Keratinocyte (primary cell): ENCODE results near the gene TACC3. TPM values are rescaled to one million over a fixed set of nuclear protein-coding genes. Genes with fewer than 3 reads are reported as not detected.

Experiments
- DNase-seq: peaks from one replicate; pipeline ENCODE4 v3.0.0-alpha.2; 2011; ENCODE audit warnings: low read depth, missing footprints, low spot score
- FAIRE-seq: peaks from 2 replicates; lab custom pipeline; 2011; peaks lifted over from hg19 to GRCh38; lab: Jason Lieb, UNC
- H2AFZ ChIP-seq: 2 replicates; pipeline ENCODE4 v1.6.0; 2012; ENCODE audit warnings: low read length, control low read depth, inconsistent platforms; ENCODE audit not compliant: control insufficient read depth
- H3K27ac ChIP-seq: 2 replicates; pipeline ENCODE4 v1.5.1; 2011; ENCODE audit warnings: low read length; ENCODE audit not compliant: control insufficient read depth, insufficient read depth
- H3K27me3 ChIP-seq: 3 replicates; pipeline ENCODE4 v1.6.0; 2011; ENCODE audit warnings: low read length; ENCODE audit not compliant: control insufficient read depth, insufficient read depth; ENCODE audit errors: extremely low read depth
- H3K36me3 ChIP-seq, 2 experiments: 2 replicates in 1 of 2; 3 replicates in 1 of 2; pipeline ENCODE4 v1.5.1; 2011; ENCODE audit warnings: low read length in 2 of 2, mild to moderate bottlenecking in 1 of 2; ENCODE audit not compliant: control insufficient read depth in 2 of 2, insufficient read depth in 2 of 2; ENCODE audit errors: extremely low read depth in 1 of 2
- H3K4me1 ChIP-seq: 3 replicates; pipeline ENCODE4 v1.5.1; 2011; ENCODE audit warnings: low read length; ENCODE audit not compliant: control insufficient read depth, insufficient read depth; ENCODE audit errors: extremely low read depth
- H3K4me2 ChIP-seq: 3 replicates; pipeline ENCODE4 v1.6.0; 2011; ENCODE audit warnings: low read depth, low read length; ENCODE audit not compliant: control insufficient read depth, insufficient read depth; ENCODE audit errors: extremely low read depth
- H3K4me3 ChIP-seq, 3 experiments: fragments of 200-600 bp in 1 of 3; sonication (generic) in 1 of 3; 2 replicates in 2 of 3; 3 replicates in 1 of 3; pipeline ENCODE4 v1.5.1; 2011 to 2016; ENCODE audit warnings: low read length in 3 of 3, mild to moderate bottlenecking in 3 of 3, control low read depth in 2 of 3, inconsistent platforms in 1 of 3, low read depth in 1 of 3, mixed read lengths in 1 of 3, mixed run types in 1 of 3, moderate library complexity in 1 of 3; ENCODE audit not compliant: control insufficient read depth in 2 of 3, insufficient read depth in 2 of 3; ENCODE audit errors: extremely low read depth in 1 of 3
- H3K79me2 ChIP-seq: 2 replicates; pipeline ENCODE4 v1.6.0; 2012; ENCODE audit warnings: low read length; ENCODE audit not compliant: control insufficient read depth, insufficient read depth
- H3K9ac ChIP-seq: 3 replicates; pipeline ENCODE4 v1.6.0; 2011; ENCODE audit warnings: low read length; ENCODE audit not compliant: control insufficient read depth, insufficient read depth; ENCODE audit errors: extremely low read depth
- H3K9me1 ChIP-seq: 3 replicates; pipeline ENCODE4 v1.6.0; 2011; ENCODE audit warnings: low read length; ENCODE audit not compliant: control insufficient read depth, insufficient read depth; ENCODE audit errors: extremely low read depth
- H3K9me3 ChIP-seq: 2 replicates; pipeline ENCODE4 v1.5.1; 2012; ENCODE audit warnings: low read depth, low read length; ENCODE audit not compliant: control insufficient read depth
- H4K20me1 ChIP-seq: 3 replicates; pipeline ENCODE4 v1.6.0; 2011; ENCODE audit warnings: low read length; ENCODE audit not compliant: control insufficient read depth, insufficient read depth; ENCODE audit errors: extremely low read depth
- CTCF ChIP-seq, 3 experiments: IDR thresholded peaks in 1 of 3; conservative IDR thresholded peaks in 1 of 3; optimal IDR thresholded peaks in 1 of 3; 2 replicates in 2 of 3; 3 replicates in 1 of 3; pipeline versions ENCODE3 to v1.5.1; 2011; ENCODE audit warnings: low read length in 3 of 3, mild to moderate bottlenecking in 3 of 3, moderate library complexity in 2 of 3, control low read depth in 1 of 3, inconsistent platforms in 1 of 3; ENCODE audit not compliant: insufficient read depth in 2 of 3; ENCODE audit errors: extremely low read depth in 1 of 3
- EZH2 ChIP-seq: IDR thresholded peaks from one replicate; pipeline ENCODE4 v1.6.1; 2012; ENCODE audit warnings: inconsistent platforms, mild to moderate bottlenecking, low read length, moderate library complexity
- dilution Hi-C: fragments of 300-500 bp; cut with MboI; formaldehyde crosslinking; loops from one replicate; pipeline ENCODE4 v1.7.0; 2020; ENCODE audit warnings: low sequenced_read_pairs; ENCODE audit not compliant: extremely low pct_ligation_motif_present
- polyA plus RNA-seq, 5 experiments: library from polyadenylated mRNA; depleted of rRNA in 3 of 5; stranded (reverse) in 3 of 5; stranded (forward) in 1 of 5; unstranded in 1 of 5; fragments of >200 nt; gene quantifications; 1 replicate in 1 of 5; 2 replicates in 3 of 5; 3 replicates in 1 of 5; pipeline versions ENCODE4 v1.2.1 to v1.2.3, GENCODE V29; 2011 to 2012; ENCODE audit warnings: missing spikeins in 2 of 5, low read depth in 1 of 5, low replicate concordance in 1 of 5

TACC3 gene
- polyA plus RNA-seq, 1 donor (not counting 4 experiments of a cell fraction or from before 2014, with no cell fraction given): 19.1 TPM

- Histone ChIP-seq H3K4me3 (no peak overlapping the region), H3K27ac (no peak overlapping the region), H3K27me3 (no peaks in the 10 kb centered on the region), H3K9ac (no peak overlapping the region), H3K9me3 (no peaks in the 10 kb centered on the region), H3K4me2 (no peak overlapping the region), H3K4me1 (peaks cover 3% of the 10 kb centered on the region), H3K79me2 (no peaks in the 10 kb centered on the region), H3K36me3 (peaks cover 4 to 14% of the 10 kb centered on the region in 2 experiments), H3K9me1 (no peaks in the 10 kb centered on the region), H2AFZ (no peak overlapping the region), H4K20me1 (no peaks in the 10 kb centered on the region)
- DNase-seq (no peak), FAIRE-seq (no peak)
- TF ChIP-seq CTCF (optimal IDR thresholded peaks at IDR 0.05 in 1 of 3, IDR thresholded peaks at IDR 0.05 in 1 of 3, conservative IDR thresholded peaks at IDR 0.05 in 1 of 3; ENCODE audit: extremely low read depth in 1 of 3, insufficient read depth in 2 of 3, low read length in 3 of 3) (no peak), EZH2 (no peak)
- dilution Hi-C loops: no loop called here
These were observed 23.2 kb downstream of the TACC3 start for GRCh38 chr4:1744552-1744951.

- peaks cover 4 to 14% of the 10 kb centered on the region in 2 experiments for H3K36me3 ChIP-seq
These were observed 23.8 kb downstream of the TACC3 start for GRCh38 chr4:1745165-1745564.

More at GRCh38 chr4:1745165-1745564, 23.8 kb downstream of the TACC3 start:
- no peaks in the 10 kb centered on the region for H3K27me3 ChIP-seq
- H3K4me3 ChIP-seq: no peak overlapping the region
- dilution Hi-C loops: no loop called here
- no peaks in the 10 kb centered on the region for H4K20me1 ChIP-seq
- H3K9me1 ChIP-seq: no peaks in the 10 kb centered on the region
- no peak for TF ChIP-seq CTCF (optimal IDR thresholded peaks at IDR 0.05 in 1 of 3, IDR thresholded peaks at IDR 0.05 in 1 of 3, conservative IDR thresholded peaks at IDR 0.05 in 1 of 3; ENCODE audit: extremely low read depth in 1 of 3, insufficient read depth in 2 of 3, low read length in 3 of 3)
- TF ChIP-seq EZH2: no peak
- no peak overlapping the region for H3K27ac ChIP-seq
- no peak overlapping the region for H3K4me2 ChIP-seq
- FAIRE-seq (no peak), DNase-seq (no peak)
- H2AFZ ChIP-seq: no peak overlapping the region
- peaks cover 3% of the 10 kb centered on the region for H3K4me1 ChIP-seq
- H3K79me2 ChIP-seq: no peaks in the 10 kb centered on the region
- H3K9ac ChIP-seq: no peak overlapping the region
- no peaks in the 10 kb centered on the region for H3K9me3 ChIP-seq
